OCI-LY7 (cell line): ENCODE results near the gene KCNQ4.

ENCODE experiments used
- EZH2phosphoT487 ChIP-seq: fragments of 200-600 bp; sonication (generic); IDR thresholded peaks from 2 replicates; pipeline ENCODE4 v1.6.1; 2018; ENCODE audit warnings: low read depth, borderline replicate concordance, mild to moderate bottlenecking, mixed run types, antibody characterized with exemption, low read length, moderate library complexity, mixed read lengths
- TF ChIP-seq, protein P1 (sequence below): fragments of 200-600 bp; sonication (generic); conservative IDR thresholded peaks from 2 replicates; pipeline ENCODE4 v1.5.1; 2014; ENCODE audit warnings: mild to moderate bottlenecking, antibody characterized with exemption, low read length, moderate library complexity, mixed read lengths

GRCh38 chr1:40861224-40862003 lies 77.8 kb downstream of the KCNQ4 start:
- TF ChIP-seq, protein P1, sequence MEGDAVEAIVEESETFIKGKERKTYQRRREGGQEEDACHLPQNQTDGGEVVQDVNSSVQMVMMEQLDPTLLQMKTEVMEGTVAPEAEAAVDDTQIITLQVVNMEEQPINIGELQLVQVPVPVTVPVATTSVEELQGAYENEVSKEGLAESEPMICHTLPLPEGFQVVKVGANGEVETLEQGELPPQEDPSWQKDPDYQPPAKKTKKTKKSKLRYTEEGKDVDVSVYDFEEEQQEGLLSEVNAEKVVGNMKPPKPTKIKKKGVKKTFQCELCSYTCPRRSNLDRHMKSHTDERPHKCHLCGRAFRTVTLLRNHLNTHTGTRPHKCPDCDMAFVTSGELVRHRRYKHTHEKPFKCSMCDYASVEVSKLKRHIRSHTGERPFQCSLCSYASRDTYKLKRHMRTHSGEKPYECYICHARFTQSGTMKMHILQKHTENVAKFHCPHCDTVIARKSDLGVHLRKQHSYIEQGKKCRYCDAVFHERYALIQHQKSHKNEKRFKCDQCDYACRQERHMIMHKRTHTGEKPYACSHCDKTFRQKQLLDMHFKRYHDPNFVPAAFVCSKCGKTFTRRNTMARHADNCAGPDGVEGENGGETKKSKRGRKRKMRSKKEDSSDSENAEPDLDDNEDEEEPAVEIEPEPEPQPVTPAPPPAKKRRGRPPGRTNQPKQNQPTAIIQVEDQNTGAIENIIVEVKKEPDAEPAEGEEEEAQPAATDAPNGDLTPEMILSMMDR = no peak
- no peak for TF ChIP-seq EZH2phosphoT487
